Fibroblast of skin of right biceps (primary cell): ENCODE results near the gene COL4A1.

Experiments used
- DNase-seq: peaks from one replicate; pipeline ENCODE4 v3.0.0-alpha.2; 2013

COL4A1 gene

GRCh38 chr13:110233181-110233950 is 73.6 kb downstream of the COL4A1 start:
- peak; percentile 89 for DNase-seq

- no peak for DNase-seq
These were observed 74.2 kb downstream of the COL4A1 start for GRCh38 chr13:110232756-110233155.

GRCh38 chr13:110232142-110232541 is 74.8 kb downstream of the COL4A1 start:
- no peak for DNase-seq

GRCh38 chr13:110231348-110232047 is 75.5 kb downstream of the COL4A1 start:
- DNase-seq: no peak

- DNase-seq: no peak
These were observed 76.2 kb downstream of the COL4A1 start for GRCh38 chr13:110230661-110231347.

GRCh38 chr13:110229905-110230563 is 76.9 kb downstream of the COL4A1 start:
- no peak for DNase-seq

GRCh38 chr13:110228936-110229904 is 77.7 kb downstream of the COL4A1 start:
- peak; percentile 51 for DNase-seq

GRCh38 chr13:110227864-110228643 is 78.9 kb downstream of the COL4A1 start:
- DNase-seq: no peak

- no peak for DNase-seq
These were observed 79.5 kb downstream of the COL4A1 start for GRCh38 chr13:110227416-110227815.

GRCh38 chr13:110225609-110226574 is 81.1 kb downstream of the COL4A1 start:
- DNase-seq: peak; percentile 36

- DNase-seq: no peak
These were observed 82.0 kb downstream of the COL4A1 start for GRCh38 chr13:110225003-110225402.

GRCh38 chr13:110224519-110224918 is 82.4 kb downstream of the COL4A1 start:
- no peak for DNase-seq

GRCh38 chr13:110221406-110222117 is 85.4 kb downstream of the COL4A1 start:
- DNase-seq: no peak

GRCh38 chr13:110220471-110220870 is 86.5 kb downstream of the COL4A1 start:
- no peak for DNase-seq

- no peak for DNase-seq
These were observed 88.3 kb downstream of the COL4A1 start for GRCh38 chr13:110218581-110219201.

- DNase-seq: no peak
These were observed 89.1 kb downstream of the COL4A1 start for GRCh38 chr13:110217811-110218210.

GRCh38 chr13:110217085-110217484 is 89.9 kb downstream of the COL4A1 start:
- DNase-seq: no peak

GRCh38 chr13:110216398-110217041 is 90.4 kb downstream of the COL4A1 start:
- peak; percentile 73 for DNase-seq
